Measurements from ENCODE around the gene GSTO2. TPM values are rescaled to one million over a fixed set of nuclear protein-coding genes. Genes with fewer than 3 reads are reported as not detected.
A peak's percentile ranks its signal among the peaks of the same experiment; 100 is the strongest.

The GSTO2 gene
- total and polyA plus RNA-seq, 11 donors = 0.46 to 1.9 (median 0.88) TPM

DNA sequence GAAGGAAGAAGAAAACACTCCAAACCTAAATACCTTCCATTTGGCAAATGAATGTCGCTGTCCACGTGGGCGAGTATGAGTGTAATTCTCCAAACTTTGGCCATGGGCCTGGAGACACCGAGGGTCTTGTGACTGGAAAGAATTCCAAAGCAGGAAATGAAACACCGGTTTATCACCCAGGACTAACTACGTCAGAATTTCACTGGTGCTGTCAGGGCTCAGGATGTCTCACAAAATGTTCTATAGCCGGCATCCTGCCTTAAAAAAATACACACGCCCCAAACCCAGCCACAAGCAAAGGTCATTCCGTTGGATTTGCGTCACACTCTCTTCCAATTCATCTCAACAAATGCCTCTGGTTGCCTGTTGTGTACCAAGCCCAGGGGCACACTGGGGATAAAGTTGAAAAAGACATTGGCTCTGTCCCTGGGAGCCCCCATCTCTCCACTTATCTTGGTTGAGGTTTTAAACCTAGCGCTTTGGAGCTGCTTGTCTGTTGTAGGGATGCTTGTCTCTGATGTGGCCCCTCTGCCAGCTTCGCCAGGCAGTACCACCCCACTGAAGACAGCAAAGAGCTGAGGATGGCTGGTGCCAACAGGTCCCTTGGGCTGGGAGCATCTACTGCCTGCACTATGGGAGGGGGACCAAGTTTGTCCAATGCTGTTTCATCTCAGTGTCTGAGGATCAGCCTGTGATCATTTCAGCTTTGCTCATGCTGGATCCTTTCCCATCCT lies 31.2 kb downstream of the GSTO2 start:
- Histone ChIP-seq H3K27me3 (no peaks in the 10 kb centered on the region), H3K4me3 (peak overlapping the region in 3 of 12 donors; percentile 3 to 20 (median 13)), H3K36me3 (no peaks in the 10 kb centered on the region), H3K4me1 (peaks cover 0 to 74% (median 57%) of the 10 kb centered on the region in 12 donors), H3K27ac (peak overlapping the region; percentile 74 to 98 (median 92)), H3K9me3 (no peaks in the 10 kb centered on the region)
- ATAC-seq (peak; percentile 76 to 79 (median 77)), DNase-seq (peak in 3 of 5 donors; percentile 76 to 89 (median 78))
- peak in 1 of 2 donors; percentile 35 for TF ChIP-seq POLR2A (IDR thresholded peaks at IDR 0.05)
- TF ChIP-seq, protein P1, sequence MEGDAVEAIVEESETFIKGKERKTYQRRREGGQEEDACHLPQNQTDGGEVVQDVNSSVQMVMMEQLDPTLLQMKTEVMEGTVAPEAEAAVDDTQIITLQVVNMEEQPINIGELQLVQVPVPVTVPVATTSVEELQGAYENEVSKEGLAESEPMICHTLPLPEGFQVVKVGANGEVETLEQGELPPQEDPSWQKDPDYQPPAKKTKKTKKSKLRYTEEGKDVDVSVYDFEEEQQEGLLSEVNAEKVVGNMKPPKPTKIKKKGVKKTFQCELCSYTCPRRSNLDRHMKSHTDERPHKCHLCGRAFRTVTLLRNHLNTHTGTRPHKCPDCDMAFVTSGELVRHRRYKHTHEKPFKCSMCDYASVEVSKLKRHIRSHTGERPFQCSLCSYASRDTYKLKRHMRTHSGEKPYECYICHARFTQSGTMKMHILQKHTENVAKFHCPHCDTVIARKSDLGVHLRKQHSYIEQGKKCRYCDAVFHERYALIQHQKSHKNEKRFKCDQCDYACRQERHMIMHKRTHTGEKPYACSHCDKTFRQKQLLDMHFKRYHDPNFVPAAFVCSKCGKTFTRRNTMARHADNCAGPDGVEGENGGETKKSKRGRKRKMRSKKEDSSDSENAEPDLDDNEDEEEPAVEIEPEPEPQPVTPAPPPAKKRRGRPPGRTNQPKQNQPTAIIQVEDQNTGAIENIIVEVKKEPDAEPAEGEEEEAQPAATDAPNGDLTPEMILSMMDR (IDR thresholded peaks at IDR 0.05) = no peak
- 19 to 27% (median 24%) methylated on average over 12 of the region's 12 CpGs for WGBS, 4 donors
- intact Hi-C loops (cut with DNase I) = loop anchor here in 5 of 10 donors (2.0 to 5.0 kb wide), 2 partner anchors 37 to 39 kb away; partner anchors contain the start of gene ITPRIP (in 5 of the 5)

DNA sequence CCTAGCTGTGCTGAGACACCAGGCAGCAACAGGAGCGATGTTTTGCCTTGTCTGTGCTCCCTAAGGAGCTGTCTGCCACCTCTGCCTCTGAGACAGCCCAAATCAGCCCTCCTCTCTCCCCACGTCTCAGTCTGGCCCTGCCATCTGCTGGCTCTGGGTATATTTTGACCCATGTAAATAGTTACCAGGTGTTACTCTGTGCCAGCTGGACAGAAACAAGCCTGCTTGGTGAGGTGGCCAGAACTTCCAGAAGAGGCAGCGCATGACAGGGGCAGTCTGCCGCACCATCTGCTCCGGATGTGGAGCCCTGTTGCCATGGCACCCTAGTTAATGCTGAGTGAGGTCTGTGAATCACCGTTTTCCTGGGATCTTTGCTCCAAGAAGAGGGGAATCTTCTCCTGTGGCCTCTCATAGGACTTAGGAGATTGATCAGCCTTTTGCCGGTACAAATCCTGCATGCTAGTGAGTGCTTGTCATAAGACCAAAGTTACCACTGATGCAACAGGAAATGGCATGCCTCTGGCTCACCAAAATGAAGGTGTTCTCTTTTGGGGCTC lies 31.8 kb downstream of the GSTO2 start:
- 3 to 21% (median 17%) methylated on average over 5 to 7 of the region's 7 CpGs for WGBS, 4 donors
- H3K4me1 ChIP-seq = peaks cover 0 to 81% (median 63%) of the 10 kb centered on the region in 12 donors
- no peaks in the 10 kb centered on the region for H3K27me3 ChIP-seq
- DNase-seq (peak; percentile 81 to 93 (median 84)), ATAC-seq (peak; percentile 75 to 85 (median 76))
- intact Hi-C loops (cut with DNase I) = loop anchor here in 6 of 10 donors (1.0 to 5.0 kb wide), 3 partner anchors 36 to 38 kb away; partner anchors contain the start of gene ITPRIP (in 5 of the 6)
- H3K4me3 ChIP-seq = peak overlapping the region in 1 of 12 donors; percentile 13
- peak overlapping the region; percentile 74 to 98 (median 92) for H3K27ac ChIP-seq
- H3K9me3 ChIP-seq = no peaks in the 10 kb centered on the region
- TF ChIP-seq POLR2A (IDR thresholded peaks at IDR 0.05) = no peak
- TF ChIP-seq, protein P1 (IDR thresholded peaks at IDR 0.05) = peak in 3 of 12 donors; percentile 10 to 32 (median 28)
- no peaks in the 10 kb centered on the region for H3K36me3 ChIP-seq

DNA sequence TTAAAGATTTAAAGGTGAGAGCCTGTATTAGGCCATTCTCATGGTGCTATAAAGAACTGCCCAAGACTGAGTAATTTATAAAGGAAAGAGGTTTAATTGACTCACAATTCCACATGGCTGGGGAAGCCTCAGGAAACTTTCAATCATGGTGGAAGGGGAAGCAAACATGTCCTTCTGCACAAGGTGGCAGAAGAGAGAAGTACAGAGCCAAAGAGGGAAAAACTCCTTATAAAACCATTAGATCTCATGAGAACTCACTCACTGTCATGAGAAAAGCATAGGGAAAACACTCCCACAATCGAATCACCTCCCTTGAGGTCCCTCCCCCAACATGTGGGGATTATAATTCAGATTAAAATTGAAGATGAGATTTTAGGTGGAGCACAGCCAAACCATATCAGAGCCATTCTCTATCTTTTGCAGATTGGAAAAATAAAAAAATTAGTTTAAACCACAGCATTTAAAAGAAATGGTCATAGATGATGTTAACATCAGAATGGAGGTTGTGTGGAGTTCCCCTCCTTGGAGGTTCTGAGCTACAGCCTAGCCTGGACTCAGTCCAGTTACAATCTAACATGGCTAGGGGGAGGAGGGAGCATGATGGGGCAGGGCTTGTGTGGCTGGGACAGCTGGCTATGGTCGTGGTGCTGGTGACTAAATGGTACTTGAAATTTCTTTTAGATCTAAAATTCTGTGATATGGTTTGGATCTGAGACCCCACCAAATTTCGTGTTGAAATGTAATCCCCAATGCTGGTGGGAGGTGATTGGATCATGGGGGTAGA lies 33.1 kb downstream of the GSTO2 start:
- no peak overlapping the region for H3K4me3 ChIP-seq
- peak overlapping the region in 9 of 12 donors; percentile 86 to 98 (median 93) for H3K27ac ChIP-seq
- DNase-seq = no peak
- TF ChIP-seq POLR2A (IDR thresholded peaks at IDR 0.05) = no peak
- TF ChIP-seq, protein P1 (IDR thresholded peaks at IDR 0.05) = peak in 1 of 12 donors; percentile 16
- no peak for ATAC-seq
- intact Hi-C loops (cut with DNase I) = loop anchor here in 6 of 10 donors (1.0 to 5.0 kb wide), 3 partner anchors 35 to 37 kb away; partner anchors contain the start of gene ITPRIP (in 5 of the 6)
- 58 to 67% (median 62%) methylated on average over 3 of the region's 3 CpGs for WGBS, 4 donors
- no peaks in the 10 kb centered on the region for H3K36me3 ChIP-seq
- H3K27me3 ChIP-seq = no peaks in the 10 kb centered on the region
- H3K9me3 ChIP-seq = no peaks in the 10 kb centered on the region
- peaks cover 0 to 93% (median 72%) of the 10 kb centered on the region in 12 donors for H3K4me1 ChIP-seq
